H1 (cell line): ENCODE measurements around the gene CDK5. TPM values are rescaled to one million over a fixed set of nuclear protein-coding genes. Genes with fewer than 3 reads are reported as not detected.
A peak's percentile ranks its signal among the peaks of the same experiment; 100 is the strongest.

Experiments used
- CTCF ChIA-PET: fragments of 300-600 bp; sonication (Branson Sonifier 250); formaldehyde crosslinking; loops from one replicate; lab custom pipeline; 2021; ENCODE audit not compliant: partially characterized antibody; lab: Charles Lee
- POLR2A ChIA-PET: fragments of 300-600 bp; sonication (Branson Sonifier 250); formaldehyde crosslinking; loops from one replicate; lab custom pipeline; 2021; ENCODE audit warnings: inconsistent platforms; ENCODE audit not compliant: partially characterized antibody; lab: Charles Lee
- DNase-seq, 2 experiments: peaks; one replicate each; pipeline versions ENCODE4 v3.0.0 to v3.0.0-alpha.2; 2010 to 2022; ENCODE audit warnings: low spot score in 2 of 2, low read depth in 1 of 2, mixed read lengths in 1 of 2
- FAIRE-seq: peaks from 2 replicates; lab custom pipeline; 2011; peaks lifted over from hg19 to GRCh38; lab: Jason Lieb, UNC
- H2AFZ ChIP-seq: 2 replicates; pipeline ENCODE4 v1.8.1; 2012; ENCODE audit warnings: low read length, inconsistent platforms
- H2AK5ac ChIP-seq: 2 replicates; pipeline ENCODE4 v1.6.1; 2013; ENCODE audit warnings: low read depth, low read length
- H2BK120ac ChIP-seq: replicated peaks from 2 replicates; pipeline ENCODE3; 2013; ENCODE audit warnings: low read depth, low read length, inconsistent platforms
- H2BK12ac ChIP-seq: 2 replicates; pipeline ENCODE4 v1.6.1; 2013; ENCODE audit warnings: low read depth, low read length
- H2BK15ac ChIP-seq: 2 replicates; pipeline ENCODE4 v1.6.1; 2013; ENCODE audit warnings: low read length
- H2BK20ac ChIP-seq: 2 replicates; pipeline ENCODE4 v1.6.1; 2013; ENCODE audit warnings: low read length
- H2BK5ac ChIP-seq: 2 replicates; pipeline ENCODE4 v1.6.1; 2013; ENCODE audit warnings: low read depth, low read length
- H3K14ac ChIP-seq: 2 replicates; pipeline ENCODE4 v1.6.1; 2013; ENCODE audit warnings: inconsistent platforms; ENCODE audit not compliant: insufficient read length
- H3K18ac ChIP-seq: 2 replicates; pipeline ENCODE4 v1.6.1; 2013; ENCODE audit warnings: low read length; ENCODE audit errors: extremely low read depth
- H3K23ac ChIP-seq: 2 replicates; pipeline ENCODE4 v1.6.1; 2013; ENCODE audit warnings: inconsistent platforms; ENCODE audit not compliant: insufficient read length
- H3K23me2 ChIP-seq: 2 replicates; pipeline ENCODE4 v1.6.1; 2013; ENCODE audit warnings: low read depth, low read length
- H3K27ac ChIP-seq: 2 replicates; pipeline ENCODE4 v1.6.1; 2011; ENCODE audit warnings: low read depth, low read length, inconsistent platforms
- H3K27me3 ChIP-seq, 4 experiments: replicated peaks in 1 of 4; 1 replicate in 1 of 4; 2 replicates in 3 of 4; pipeline versions ENCODE4 v1.6.1 to v1.8.1; 2011 to 2013; ENCODE audit warnings: low read length in 3 of 4, mild to moderate bottlenecking in 3 of 4, inconsistent platforms in 2 of 4, mixed read lengths in 2 of 4, moderate library complexity in 1 of 4; ENCODE audit not compliant: control insufficient read depth in 3 of 4, insufficient read depth in 3 of 4; ENCODE audit errors: extremely low read depth in 1 of 4
- H3K36me3 ChIP-seq, 4 experiments: 2 replicates each; pipeline versions ENCODE4 v1.6.1 to v1.8.1; 2011 to 2013; ENCODE audit warnings: mild to moderate bottlenecking in 4 of 4, low read length in 3 of 4, moderate library complexity in 2 of 4, control low read depth in 1 of 4, inconsistent platforms in 1 of 4; ENCODE audit not compliant: insufficient read depth in 4 of 4, control insufficient read depth in 2 of 4
- H3K4ac ChIP-seq: replicated peaks from 2 replicates; pipeline ENCODE3; 2013; ENCODE audit warnings: low read length, low read depth, mixed read lengths, inconsistent platforms; ENCODE audit not compliant: insufficient read length
- H3K4me1 ChIP-seq, 4 experiments: replicated peaks in 1 of 4; 1 replicate in 1 of 4; 2 replicates in 3 of 4; pipeline versions ENCODE4 v1.6.1 to v1.8.1; 2011 to 2013; ENCODE audit warnings: low read length in 3 of 4, inconsistent platforms in 2 of 4, mixed read lengths in 1 of 4; ENCODE audit not compliant: insufficient read depth in 4 of 4, control insufficient read depth in 3 of 4
- H3K4me2 ChIP-seq, 2 experiments: 2 replicates each; pipeline versions ENCODE4 v1.6.1 to v1.8.1; 2011 to 2013; ENCODE audit warnings: low read depth in 2 of 2, low read length in 2 of 2, control low read depth in 1 of 2, inconsistent platforms in 1 of 2, mild to moderate bottlenecking in 1 of 2; ENCODE audit not compliant: insufficient read depth in 1 of 2
- H3K4me3 ChIP-seq, 4 experiments: fragments of 200-600, 300-600 bp in 1 of 4; sonication (generic), shearing (Covaris generic), sonication (Bioruptor Twin) in 1 of 4; 2 replicates each; pipeline versions ENCODE4 v1.5.1 to v1.8.1; 2011 to 2016; ENCODE audit warnings: low read length in 4 of 4, low read depth in 3 of 4, control low read depth in 2 of 4, inconsistent platforms in 2 of 4, mild to moderate bottlenecking in 2 of 4, mixed read lengths in 1 of 4, moderate library complexity in 1 of 4; ENCODE audit not compliant: insufficient read depth in 2 of 4; ENCODE audit errors: extremely low read depth in 1 of 4
- H3K56ac ChIP-seq: replicated peaks from 2 replicates; pipeline ENCODE3; 2013; ENCODE audit warnings: low read depth, mild to moderate bottlenecking, mixed read lengths, low read length, inconsistent platforms; ENCODE audit not compliant: insufficient read length
- H3K79me1 ChIP-seq: 2 replicates; pipeline ENCODE4 v1.6.1; 2013; ENCODE audit warnings: low read depth, low read length, control low read depth
- H3K79me2 ChIP-seq, 2 experiments: 2 replicates each; pipeline versions ENCODE4 v1.6.1 to v1.8.1; 2012 to 2013; ENCODE audit warnings: low read length in 2 of 2, mild to moderate bottlenecking in 2 of 2, inconsistent platforms in 1 of 2; ENCODE audit not compliant: insufficient read depth in 2 of 2, control insufficient read depth in 1 of 2
- H3K9ac ChIP-seq, 4 experiments: replicated peaks in 1 of 4; 1 replicate in 1 of 4; 2 replicates in 3 of 4; pipeline versions ENCODE4 v1.6.1 to v1.8.1; 2011 to 2013; ENCODE audit warnings: low read depth in 3 of 4, low read length in 3 of 4, control low read depth in 2 of 4, mild to moderate bottlenecking in 2 of 4, moderate library complexity in 2 of 4, inconsistent platforms in 1 of 4; ENCODE audit errors: extremely low read depth in 1 of 4
- H3K9me3 ChIP-seq, 2 experiments: 2 replicates each; pipeline versions ENCODE4 v1.6.1 to v1.8.1; 2012 to 2013; ENCODE audit warnings: mild to moderate bottlenecking in 2 of 2, moderate library complexity in 2 of 2, control low read depth in 1 of 2, inconsistent platforms in 1 of 2, low read depth in 1 of 2, low read length in 1 of 2, mixed read lengths in 1 of 2; ENCODE audit not compliant: insufficient read depth in 2 of 2
- H4K20me1 ChIP-seq, 2 experiments: replicated peaks in 1 of 2; 2 replicates each; pipeline versions ENCODE3 to v1.8.1; 2011 to 2013; ENCODE audit warnings: inconsistent platforms in 2 of 2, low read length in 2 of 2, mild to moderate bottlenecking in 1 of 2; ENCODE audit not compliant: insufficient read depth in 2 of 2, control insufficient read depth in 1 of 2
- H4K5ac ChIP-seq: 2 replicates; pipeline ENCODE4 v1.6.1; 2013; ENCODE audit warnings: low read length, low read depth, mixed read lengths, inconsistent platforms; ENCODE audit not compliant: insufficient read length
- H4K8ac ChIP-seq: 2 replicates; pipeline ENCODE4 v1.8.0; 2013; ENCODE audit warnings: mild to moderate bottlenecking, moderate library complexity, low read length, inconsistent platforms; ENCODE audit not compliant: insufficient read depth; ENCODE audit errors: extremely low read depth
- H4K91ac ChIP-seq: replicated peaks from 2 replicates; pipeline ENCODE3; 2013; ENCODE audit warnings: low read length, mixed read lengths, inconsistent platforms; ENCODE audit not compliant: insufficient read length
- ASH2L ChIP-seq: fragments of 200-600, 300-600 bp; sonication (generic); IDR thresholded peaks from one replicate; pipeline ENCODE4 v1.7.1; 2017; ENCODE audit warnings: low read length
- ATF3 ChIP-seq: IDR thresholded peaks from 2 replicates; pipeline ENCODE4 v1.6.1; 2011; ENCODE audit warnings: low read depth, mild to moderate bottlenecking, low read length; ENCODE audit not compliant: insufficient read depth
- EGR1 ChIP-seq: IDR thresholded peaks from 2 replicates; pipeline ENCODE4 v1.6.1; 2011; ENCODE audit warnings: low read depth, low read length, borderline replicate concordance
- GABPA ChIP-seq: IDR thresholded peaks from 2 replicates; pipeline ENCODE4 v1.6.1; 2011; ENCODE audit warnings: mild to moderate bottlenecking, low read length, moderate library complexity, borderline replicate concordance; ENCODE audit not compliant: insufficient read depth
- JUND ChIP-seq: IDR thresholded peaks from 2 replicates; pipeline ENCODE4 v1.6.1; 2011; ENCODE audit warnings: mild to moderate bottlenecking, improper control_type of control experiment, low read length
- KDM5A ChIP-seq: fragments of 200-600 bp; IDR thresholded peaks from 2 replicates; pipeline ENCODE4 v1.7.1; 2012; ENCODE audit warnings: mild to moderate bottlenecking, low read length, inconsistent platforms, mixed read lengths
- PHF8 ChIP-seq: fragments of 200-600 bp; sonication (generic); conservative IDR thresholded peaks from 2 replicates; pipeline ENCODE4 v1.7.1; 2012; ENCODE audit warnings: low read depth, mild to moderate bottlenecking, inconsistent platforms, low read length, moderate library complexity
- POU5F1 ChIP-seq: IDR thresholded peaks from 2 replicates; pipeline ENCODE4 v1.6.1; 2011; ENCODE audit warnings: low read depth, mild to moderate bottlenecking, low read length, moderate library complexity
- RXRA ChIP-seq: IDR thresholded peaks from 2 replicates; pipeline ENCODE4 v1.6.1; 2011; ENCODE audit warnings: low read depth, mild to moderate bottlenecking, low read length, moderate library complexity; ENCODE audit not compliant: insufficient read depth
- SP1 ChIP-seq: IDR thresholded peaks from 2 replicates; pipeline ENCODE4 v1.6.1; 2011; ENCODE audit warnings: low read depth, low read length
- TAF1 ChIP-seq: IDR thresholded peaks from 2 replicates; pipeline ENCODE4 v1.6.1; 2011; ENCODE audit warnings: mild to moderate bottlenecking, low read depth, low read length
- TAF7 ChIP-seq: optimal IDR thresholded peaks from 2 replicates; pipeline ENCODE3; 2011; ENCODE audit warnings: low read depth, mild to moderate bottlenecking, inconsistent platforms, low read length, moderate library complexity, borderline replicate concordance
- WGBS, 2 experiments: shearing (Covaris generic) in 1 of 2; methylation state at CpG; one replicate each; pipeline versions ENCODE4 v1.1.6 to v1.1.7; 2013 to 2015; ENCODE audit warnings: low lambda C conversion rate in 2 of 2, mixed read lengths in 2 of 2, inconsistent platforms in 1 of 2, low coverage in 1 of 2, missing lambda C conversion rate in 1 of 2; ENCODE audit not compliant: insufficient replicate concordance in 2 of 2, insufficient coverage in 1 of 2, insufficient read length in 1 of 2; ENCODE audit errors: extremely low coverage in 1 of 2, missing lambda C conversion rate in 1 of 2; 5-methylcytosine and 5-hydroxymethylcytosine counted together
- polyA plus RNA-seq, 7 experiments: library from polyadenylated mRNA; depleted of rRNA in 3 of 7; stranded (reverse) in 5 of 7; unstranded in 2 of 7; fragments of >200 nt in 5 of 7; fragments of 200-250 nt in 2 of 7; gene quantifications; 1 replicate in 5 of 7; 2 replicates in 1 of 7; 4 replicates in 1 of 7; pipeline versions ENCODE4 v1.2.1 to v1.2.3, GENCODE V29; 2011 to 2013; ENCODE audit warnings: missing spikeins in 2 of 7, mixed read lengths in 2 of 7
- total RNA-seq: library from RNA; stranded (reverse); fragmentation: NEBNext Ultra II Directional; extraction: Animal tissue kit (Norgen Biotek cat#: 25700); gene quantifications from 2 replicates; pipeline ENCODE4 v1.2.1, GENCODE V29; 2021
- TF ChIP-seq, protein P1 (sequence below): IDR thresholded peaks from 2 replicates; pipeline ENCODE4 v1.6.1; 2012; ENCODE audit warnings: inconsistent platforms

The CDK5 gene
- total and polyA plus RNA-seq, 2 of the 8 experiments (the other 6 are each of a cell fraction or from before 2014, with no cell fraction given) = 22.8 to 37.2 TPM

DNA sequence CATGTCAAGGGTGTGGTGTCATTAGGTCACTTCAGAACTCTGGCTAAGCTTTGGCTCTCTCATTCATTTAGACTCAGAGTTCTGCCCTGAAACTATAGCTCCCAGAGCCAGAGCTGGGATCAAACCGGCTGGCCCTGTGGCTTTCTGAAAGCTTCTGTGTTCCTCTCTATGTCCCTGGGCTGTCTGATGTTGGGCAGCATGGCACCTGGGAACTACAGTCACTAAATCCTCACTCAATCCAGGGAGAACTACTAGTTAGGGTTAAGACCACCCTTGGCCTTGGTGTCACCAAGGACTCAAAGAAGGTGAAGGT is 46.6 kb downstream of the CDK5 start:
- Histone ChIP-seq H3K9ac (no peak overlapping the region; a peak in 1 of 7 replicates), H3K36me3 (no peaks in the 10 kb centered on the region), H4K8ac (no peak overlapping the region), H2BK12ac (peak overlapping the region; percentile 93; the same call in 1 of the 2 replicates), H3K23me2 (no peaks in the 10 kb centered on the region; the same call in 1 of the 2 replicates), H2AFZ (no peak overlapping the region), H3K9me3 (no peaks in the 10 kb centered on the region), H2BK120ac (peak overlapping the region; percentile 33), H3K79me1 (no peaks in the 10 kb centered on the region; the same call in 1 of the 2 replicates), H3K18ac (0 out of 2 replicates have a peak overlapping the region, but pooled peaks have one; percentile 88), H3K4me1 (peaks cover 0 to 31% (median 24%) of the 10 kb centered on the region in 4 experiments; a peak in 6 of 7 replicates), H3K79me2 (no peaks in the 10 kb centered on the region), H3K27me3 (peaks cover 0 to 3% (median 2%) of the 10 kb centered on the region in 4 experiments; a peak in 3 of 7 replicates), H4K91ac (peak overlapping the region; percentile 37), H2BK5ac (peak overlapping the region; percentile 54; the same call in 1 of the 2 replicates), H2BK20ac (no peak overlapping the region), H2BK15ac (no peak overlapping the region), H3K4me3 (peak overlapping the region in 1 of 4 experiments; percentile 33; a peak in 3 of 8 replicates), H4K5ac (no peak overlapping the region), H3K4ac (peak overlapping the region; percentile 28), H3K56ac (no peak overlapping the region), H2AK5ac (peak overlapping the region; percentile 70; the same call in 1 of the 2 replicates), H3K4me2 (peak overlapping the region in 1 of 2 experiments; percentile 69; a peak in 2 of 4 replicates), H4K20me1 (no peaks in the 10 kb centered on the region), H3K23ac (no peak overlapping the region), H3K14ac (no peak overlapping the region), H3K27ac (no peak overlapping the region)
- TF ChIP-seq EGR1 = no peak
- TF ChIP-seq RXRA = no peak
- TF ChIP-seq, protein P1, sequence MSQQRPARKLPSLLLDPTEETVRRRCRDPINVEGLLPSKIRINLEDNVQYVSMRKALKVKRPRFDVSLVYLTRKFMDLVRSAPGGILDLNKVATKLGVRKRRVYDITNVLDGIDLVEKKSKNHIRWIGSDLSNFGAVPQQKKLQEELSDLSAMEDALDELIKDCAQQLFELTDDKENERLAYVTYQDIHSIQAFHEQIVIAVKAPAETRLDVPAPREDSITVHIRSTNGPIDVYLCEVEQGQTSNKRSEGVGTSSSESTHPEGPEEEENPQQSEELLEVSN = no peak
- TF ChIP-seq ATF3 = no peak
- TF ChIP-seq TAF7 = no peak
- no peak for TF ChIP-seq ASH2L
- TF ChIP-seq KDM5A = no peak
- TF ChIP-seq PHF8 = no peak
- TF ChIP-seq POU5F1 = no peak
- no peak for TF ChIP-seq GABPA
- TF ChIP-seq SP1 = no peak
- TF ChIP-seq JUND = no peak
- TF ChIP-seq TAF1 = no peak
- CTCF ChIA-PET = interaction anchor here (0.7 to 11.5 kb wide), 26 partner anchors 10 to 622 kb away, joined by 3 to 142 read pairs (median 8); partner anchors contain the start of genes ABCB8, ATG9B, CDK5 and NOS3
- DNase-seq (no peak), FAIRE-seq (no peak)
- WGBS, 2 experiments = 71% methylated on average over 1 of the region's 1 CpG; no CpG with 5 or more reads in 1 of the 2 experiments
- POLR2A ChIA-PET = interaction anchor here (1.7 to 2.5 kb wide), 2 partner anchors 16 to 18 kb away, joined by 5 to 9 read pairs; no protein-coding TSS in a partner anchor
